Measurements from ENCODE around the gene PDE10A. TPM values are rescaled to one million over a fixed set of nuclear protein-coding genes. Genes with fewer than 3 reads are reported as not detected.

PDE10A gene
- total and polyA plus RNA-seq, 2 of the 4 experiments (the other 2 are of a cell fraction) = 3.4 to 12.4 TPM

- Histone ChIP-seq H2BK120ac (ENCODE audit: low read depth, low read length) (no peak overlapping the region), H2BK5ac (ENCODE audit: low read depth, low read length, poor library complexity, severe bottlenecking) (peak overlapping the region; percentile 21), H3K79me1 (ENCODE audit: low read depth in 1 of 2, low read length in 2 of 2) (peaks cover 26 to 27% of the 10 kb centered on the region in 2 experiments), H3K4ac (ENCODE audit: low read depth, low read length) (no peak overlapping the region), H4K5ac (ENCODE audit: low read depth, low read length) (no peak overlapping the region), H3K36me3 (ENCODE audit: control insufficient read depth, insufficient read depth, low read length) (no peaks in the 10 kb centered on the region), H3K4me1 (ENCODE audit: control insufficient read depth, insufficient read depth, low read length) (peaks cover 9% of the 10 kb centered on the region), H3K27me3 (ENCODE audit: control insufficient read depth, insufficient read depth, low read length) (no peaks in the 10 kb centered on the region), H3K4me2 (ENCODE audit: low read depth, low read length) (no peak overlapping the region), H2AK9ac (replicated peaks; ENCODE audit: low read depth, low read length, poor library complexity) (no peak overlapping the region), H3K18ac (ENCODE audit: low read depth, low read length) (no peak overlapping the region), H2BK15ac (ENCODE audit: low read depth, low read length) (no peak overlapping the region), H3K56ac (ENCODE audit: extremely low read depth, insufficient read depth, low read length) (no peak overlapping the region), H4K8ac (ENCODE audit: low read depth in 2 of 2, low read length in 2 of 2) (no peak overlapping the region), H3K23ac (ENCODE audit: low read depth, low read length) (no peak overlapping the region), H3K9ac (ENCODE audit: low read depth, low read length) (no peak overlapping the region), H3K14ac (replicated peaks; ENCODE audit: low read depth, low read length) (no peak overlapping the region), H4K20me1 (ENCODE audit: insufficient read depth, low read length) (no peaks in the 10 kb centered on the region), H3K9me1 (ENCODE audit: insufficient read depth, low read length) (no peaks in the 10 kb centered on the region; the same call in 1 of the 2 replicates), H3K27ac (ENCODE audit: insufficient read depth, low read length) (no peak overlapping the region), H2AK5ac (ENCODE audit: low read depth, low read length) (no peak overlapping the region), H3K4me3 (ENCODE audit: insufficient read depth, low read depth, low read length) (no peak overlapping the region), H2BK20ac (ENCODE audit: low read depth, low read length) (no peak overlapping the region), H3K9me3 (ENCODE audit: control insufficient read depth, insufficient read depth, low read length) (peaks cover 7% of the 10 kb centered on the region), H2AFZ (replicated peaks; ENCODE audit: low read length, poor library complexity) (no peak overlapping the region), H4K91ac (ENCODE audit: insufficient read depth, low read depth, low read length) (no peak overlapping the region)
- BruUV-seq (replicated peaks) = no TSS peak
- ChIA-PET POLR2A (ENCODE audit: unreplicated experiment) (no interaction called here), CTCF (no interaction called here)
- in situ Hi-C loops (cut with MboI; ENCODE audit: low sequenced_read_pairs) (no loop called here), intact Hi-C loops (cut with micrococcal nuclease) (no loop called here), dilution Hi-C loops (cut with HindIII; ENCODE audit: low sequenced_read_pairs, unreplicated experiment) (no loop called here)
- no peak for TF ChIP-seq ELK1 (IDR thresholded peaks at IDR 0.05; ENCODE audit: borderline replicate concordance, low read depth, low read length)
- no peak for TF ChIP-seq SMC3 (IDR thresholded peaks at IDR 0.05; ENCODE audit: low read depth, low read length)
- TF ChIP-seq MAZ (IDR thresholded peaks at IDR 0.05; ENCODE audit: borderline replicate concordance, low read depth, low read length) = no peak
- no peak for TF ChIP-seq CHD1 (IDR thresholded peaks at IDR 0.05; ENCODE audit: low read depth, low read length)
- no peak for TF ChIP-seq BHLHE40 (IDR thresholded peaks at IDR 0.05; ENCODE audit: low read depth, low read length)
- no peak for TF ChIP-seq MXI1 (IDR thresholded peaks at IDR 0.05; ENCODE audit: borderline replicate concordance, low read depth, low read length)
- TF ChIP-seq NFE2L2 (IDR thresholded peaks at IDR 0.05; ENCODE audit: low read depth, low read length) = no peak
- TF ChIP-seq RCOR1 (IDR thresholded peaks at IDR 0.05; ENCODE audit: insufficient replicate concordance, low read length) = no peak
- no peak for TF ChIP-seq FOS (IDR thresholded peaks at IDR 0.05; ENCODE audit: low read depth, low read length)
- TF ChIP-seq RFX5 (IDR thresholded peaks at IDR 0.05; ENCODE audit: low read depth, low read length) = no peak
- no peak for TF ChIP-seq MAFK (IDR thresholded peaks at IDR 0.05; ENCODE audit: low read depth, low read length)
- DNase-seq = peak; percentile 81
- peak; percentile 55 for ATAC-seq (ENCODE audit: low read depth)
These were observed 78.0 kb downstream of the PDE10A start for GRCh38 chr6:165585060-165585459.
